Skeletal muscle tissue (tissue), 4 donors: ENCODE measurements around the gene WNT11. TPM values are rescaled to one million over a fixed set of nuclear protein-coding genes. Genes with fewer than 3 reads are reported as not detected.

Experiments used
- H3K27ac ChIP-seq: one replicate; pipeline ENCODE4 v1.7.0; 2013; ENCODE audit warnings: mild to moderate bottlenecking, low read depth, low read length, inconsistent platforms
- H3K27me3 ChIP-seq, 3 donors: one replicate each; pipeline ENCODE4 v1.7.0; 2013; ENCODE audit warnings: low read length in 3 of 3; ENCODE audit not compliant: control insufficient read depth in 3 of 3, insufficient read depth in 3 of 3
- H3K36me3 ChIP-seq, 3 donors: one replicate each; pipeline ENCODE4 v1.7.0; 2013; ENCODE audit warnings: low read length in 3 of 3; ENCODE audit not compliant: control insufficient read depth in 3 of 3, insufficient read depth in 3 of 3
- H3K4me1 ChIP-seq, 3 donors: one replicate each; pipeline ENCODE4 v1.7.0; 2013; ENCODE audit warnings: low read length in 3 of 3, mild to moderate bottlenecking in 3 of 3; ENCODE audit not compliant: control insufficient read depth in 3 of 3, insufficient read depth in 3 of 3
- H3K4me3 ChIP-seq, 3 donors: one replicate each; pipeline ENCODE4 v1.7.0; 2013; ENCODE audit warnings: low read length in 3 of 3
- H3K9ac ChIP-seq, 3 donors: one replicate each; pipeline ENCODE4 v1.7.0; 2013; ENCODE audit warnings: low read length in 3 of 3, mild to moderate bottlenecking in 3 of 3, moderate library complexity in 2 of 3, low read depth in 1 of 3
- H3K9me3 ChIP-seq, 3 donors: one replicate each; pipeline ENCODE4 v1.7.0; 2013; ENCODE audit warnings: low read length in 3 of 3; ENCODE audit not compliant: control insufficient read depth in 3 of 3
- total RNA-seq: library from RNA; depleted of rRNA; stranded (reverse); fragments of >200 nt; gene quantifications from one replicate; pipeline ENCODE4 v1.2.3, GENCODE V29; 2014
- donor health status: Osteomylitis.

Gene WNT11
- total RNA-seq, 1 donor from 2014 or later = 18.3 TPM

- no peaks in the 10 kb centered on the region for H3K9me3 ChIP-seq
- no peak overlapping the region for H3K4me3 ChIP-seq
- peak overlapping the region; percentile 8 to 81 (median 77) for H3K9ac ChIP-seq
- peaks cover 26 to 31% (median 30%) of the 10 kb centered on the region in 3 donors for H3K4me1 ChIP-seq
- peaks cover 0 to 12% (median 8%) of the 10 kb centered on the region in 3 donors for H3K36me3 ChIP-seq
- peak overlapping the region; percentile 75 for H3K27ac ChIP-seq
- no peaks in the 10 kb centered on the region for H3K27me3 ChIP-seq
Measured at GRCh38 chr11:76184551-76184993, 21.7 kb downstream of the WNT11 start.

GRCh38 chr11:76181371-76181770 lies 24.9 kb downstream of the WNT11 start:
- peaks cover 19 to 23% (median 21%) of the 10 kb centered on the region in 3 donors for H3K4me1 ChIP-seq
- H3K9ac ChIP-seq = no peak overlapping the region
- no peaks in the 10 kb centered on the region for H3K9me3 ChIP-seq
- no peak overlapping the region for H3K27ac ChIP-seq
- H3K4me3 ChIP-seq = no peak overlapping the region
- H3K27me3 ChIP-seq = no peaks in the 10 kb centered on the region
- peaks cover 0 to 4% (median 0%) of the 10 kb centered on the region in 3 donors for H3K36me3 ChIP-seq

- Histone ChIP-seq H3K9me3 (no peaks in the 10 kb centered on the region), H3K27me3 (no peaks in the 10 kb centered on the region), H3K27ac (no peak overlapping the region), H3K4me3 (no peak overlapping the region), H3K9ac (no peak overlapping the region), H3K4me1 (peaks cover 1 to 4% (median 4%) of the 10 kb centered on the region in 3 donors), H3K36me3 (no peaks in the 10 kb centered on the region)
Measured at GRCh38 chr11:76179147-76179546, 27.2 kb downstream of the WNT11 start.

GRCh38 chr11:76177250-76177686 lies 29.0 kb downstream of the WNT11 start:
- H3K9me3 ChIP-seq = no peaks in the 10 kb centered on the region
- H3K4me3 ChIP-seq = no peak overlapping the region
- no peaks in the 10 kb centered on the region for H3K27me3 ChIP-seq
- no peaks in the 10 kb centered on the region for H3K4me1 ChIP-seq
- no peak overlapping the region for H3K9ac ChIP-seq
- no peaks in the 10 kb centered on the region for H3K36me3 ChIP-seq
- H3K27ac ChIP-seq = no peak overlapping the region

GRCh38 chr11:76176463-76176862 lies 29.8 kb downstream of the WNT11 start:
- H3K9ac ChIP-seq = no peak overlapping the region
- H3K4me3 ChIP-seq = no peak overlapping the region
- H3K9me3 ChIP-seq = no peaks in the 10 kb centered on the region

GRCh38 chr11:76175783-76176182 lies 30.5 kb downstream of the WNT11 start:
- Histone ChIP-seq H3K27ac (no peak overlapping the region), H3K4me1 (no peaks in the 10 kb centered on the region), H3K9ac (no peak overlapping the region), H3K4me3 (no peak overlapping the region), H3K9me3 (no peaks in the 10 kb centered on the region), H3K27me3 (no peaks in the 10 kb centered on the region), H3K36me3 (no peaks in the 10 kb centered on the region)

More at GRCh38 chr11:76176463-76176862, 29.8 kb downstream of the WNT11 start:
- Histone ChIP-seq H3K36me3 (no peaks in the 10 kb centered on the region), H3K27me3 (no peaks in the 10 kb centered on the region), H3K4me1 (no peaks in the 10 kb centered on the region), H3K27ac (no peak overlapping the region)

GRCh38 chr11:76174330-76174729 lies 32.0 kb downstream of the WNT11 start:
- Histone ChIP-seq H3K9me3 (no peaks in the 10 kb centered on the region), H3K4me3 (no peak overlapping the region), H3K27me3 (no peaks in the 10 kb centered on the region), H3K4me1 (no peaks in the 10 kb centered on the region), H3K27ac (no peak overlapping the region), H3K36me3 (no peaks in the 10 kb centered on the region), H3K9ac (no peak overlapping the region)

GRCh38 chr11:76173663-76174062 lies 32.6 kb downstream of the WNT11 start:
- Histone ChIP-seq H3K9ac (no peak overlapping the region), H3K4me3 (no peak overlapping the region), H3K27me3 (no peaks in the 10 kb centered on the region), H3K36me3 (no peaks in the 10 kb centered on the region), H3K4me1 (no peaks in the 10 kb centered on the region), H3K9me3 (no peaks in the 10 kb centered on the region), H3K27ac (no peak overlapping the region)

- Histone ChIP-seq H3K9me3 (no peaks in the 10 kb centered on the region), H3K36me3 (no peaks in the 10 kb centered on the region), H3K27me3 (no peaks in the 10 kb centered on the region), H3K9ac (no peak overlapping the region), H3K4me3 (no peak overlapping the region), H3K27ac (no peak overlapping the region), H3K4me1 (no peaks in the 10 kb centered on the region)
Measured at GRCh38 chr11:76172583-76172982, 33.7 kb downstream of the WNT11 start.

GRCh38 chr11:76170468-76170867 lies 35.8 kb downstream of the WNT11 start:
- no peak overlapping the region for H3K9ac ChIP-seq
- H3K9me3 ChIP-seq = no peaks in the 10 kb centered on the region
- no peaks in the 10 kb centered on the region for H3K36me3 ChIP-seq
- H3K4me3 ChIP-seq = no peak overlapping the region
- no peak overlapping the region for H3K27ac ChIP-seq
- no peaks in the 10 kb centered on the region for H3K27me3 ChIP-seq
- no peaks in the 10 kb centered on the region for H3K4me1 ChIP-seq
